AG09309 (cell line): Measurements from ENCODE around the gene DAP3.
A peak's percentile ranks its signal among the peaks of the same experiment; 100 is the strongest.
"Not testable (repeated sequence)": the region's sequence is repeated elsewhere in the genome, so short reads cannot be mapped to it uniquely, and the experiment has no call there.

Experiments
- DNase-seq: peaks from one replicate; pipeline ENCODE4 v3.0.0-alpha.2; 2010; ENCODE audit warnings: low read depth
- H3K4me3 ChIP-seq: 2 replicates; pipeline ENCODE4 v1.5.1; 2011; ENCODE audit warnings: mild to moderate bottlenecking, low read depth, low read length, moderate library complexity; ENCODE audit not compliant: control insufficient read depth
- TF ChIP-seq, protein P1 (sequence below): IDR thresholded peaks from 2 replicates; pipeline ENCODE4 v1.5.1; 2011; ENCODE audit warnings: mild to moderate bottlenecking, low read depth, low read length, inconsistent platforms; ENCODE audit not compliant: insufficient read depth, control insufficient read depth; ENCODE audit errors: missing control alignments

The DAP3 gene

DNA sequence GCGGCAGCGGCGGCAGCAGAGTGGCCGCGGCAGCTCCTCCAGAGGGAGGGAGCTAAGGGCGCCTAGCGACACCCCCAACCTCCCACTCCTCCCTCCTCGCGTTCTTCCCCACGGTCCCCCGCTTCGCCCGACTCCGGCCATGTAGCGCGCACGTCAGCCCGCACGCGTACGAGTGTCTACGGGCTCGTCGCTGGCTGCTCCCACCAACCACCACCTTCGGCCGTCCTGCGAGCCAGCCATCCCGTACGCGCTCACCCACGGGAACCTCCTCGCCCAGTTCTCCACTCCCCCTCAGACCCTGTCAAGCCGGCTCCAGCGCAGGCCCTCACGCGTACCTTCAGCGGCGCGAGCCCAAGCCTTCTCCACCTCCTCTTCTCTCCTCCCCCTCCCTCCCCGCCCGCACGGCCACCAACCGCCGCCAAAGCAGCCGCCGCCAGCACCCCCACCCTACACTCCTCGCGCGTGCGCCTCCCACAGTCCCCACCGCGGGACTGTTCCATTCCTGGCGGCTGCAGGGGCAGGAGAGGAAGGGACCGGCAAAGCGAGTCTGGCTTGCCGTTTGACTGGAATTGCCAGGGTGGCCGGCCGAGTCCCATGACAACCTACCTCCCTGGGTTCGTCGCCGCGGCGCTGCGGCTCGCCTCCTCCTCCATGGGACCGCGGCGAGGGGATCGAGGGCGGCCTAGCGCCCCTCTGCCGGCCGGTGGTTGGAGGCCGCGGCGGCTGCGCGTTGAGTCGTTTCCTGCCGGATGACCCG lies 389 bp upstream of the DAP3 start, which contains the start of gene YY1AP1:
YY1AP1 (minus strand) TSS at position 451 of the 757 bp plus-strand sequence. CDS start 8,338 bp downstream, outside the sequence.
- peak within 1 kb of the TSS; percentile 88 for H3K4me3 ChIP-seq
- TF ChIP-seq, protein P1, sequence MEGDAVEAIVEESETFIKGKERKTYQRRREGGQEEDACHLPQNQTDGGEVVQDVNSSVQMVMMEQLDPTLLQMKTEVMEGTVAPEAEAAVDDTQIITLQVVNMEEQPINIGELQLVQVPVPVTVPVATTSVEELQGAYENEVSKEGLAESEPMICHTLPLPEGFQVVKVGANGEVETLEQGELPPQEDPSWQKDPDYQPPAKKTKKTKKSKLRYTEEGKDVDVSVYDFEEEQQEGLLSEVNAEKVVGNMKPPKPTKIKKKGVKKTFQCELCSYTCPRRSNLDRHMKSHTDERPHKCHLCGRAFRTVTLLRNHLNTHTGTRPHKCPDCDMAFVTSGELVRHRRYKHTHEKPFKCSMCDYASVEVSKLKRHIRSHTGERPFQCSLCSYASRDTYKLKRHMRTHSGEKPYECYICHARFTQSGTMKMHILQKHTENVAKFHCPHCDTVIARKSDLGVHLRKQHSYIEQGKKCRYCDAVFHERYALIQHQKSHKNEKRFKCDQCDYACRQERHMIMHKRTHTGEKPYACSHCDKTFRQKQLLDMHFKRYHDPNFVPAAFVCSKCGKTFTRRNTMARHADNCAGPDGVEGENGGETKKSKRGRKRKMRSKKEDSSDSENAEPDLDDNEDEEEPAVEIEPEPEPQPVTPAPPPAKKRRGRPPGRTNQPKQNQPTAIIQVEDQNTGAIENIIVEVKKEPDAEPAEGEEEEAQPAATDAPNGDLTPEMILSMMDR = no peak
- DNase-seq = peak; percentile 45

DNA sequence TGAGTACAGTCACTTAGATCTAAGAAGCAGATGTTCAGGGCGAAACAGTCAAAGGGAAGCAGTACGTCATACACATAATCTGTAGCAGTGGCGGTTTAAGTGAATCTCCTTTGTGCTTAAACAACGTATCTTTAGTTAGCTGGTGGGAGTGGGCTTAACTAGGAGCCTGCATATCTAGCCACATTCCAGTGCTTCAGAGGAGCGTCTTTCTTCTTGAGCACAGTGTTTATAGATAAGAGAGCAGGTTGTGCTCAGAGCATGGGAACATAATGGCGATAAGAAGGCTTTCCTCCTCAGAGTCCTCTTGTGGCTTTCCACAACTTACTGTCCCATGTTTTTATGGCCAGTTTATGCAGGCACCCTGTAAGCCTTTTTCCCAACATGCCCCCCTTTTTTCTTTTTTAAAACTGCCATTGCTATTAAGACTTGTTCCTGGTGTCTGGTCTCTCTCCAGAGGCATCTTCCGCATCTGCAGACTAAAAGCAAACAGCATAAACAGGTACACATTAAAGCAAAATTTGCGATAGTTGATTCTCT lies 3.2 kb downstream of the DAP3 start:
- TF ChIP-seq, protein P1 = no peak
- no peak for DNase-seq
- no peak overlapping the region for H3K4me3 ChIP-seq

DNA sequence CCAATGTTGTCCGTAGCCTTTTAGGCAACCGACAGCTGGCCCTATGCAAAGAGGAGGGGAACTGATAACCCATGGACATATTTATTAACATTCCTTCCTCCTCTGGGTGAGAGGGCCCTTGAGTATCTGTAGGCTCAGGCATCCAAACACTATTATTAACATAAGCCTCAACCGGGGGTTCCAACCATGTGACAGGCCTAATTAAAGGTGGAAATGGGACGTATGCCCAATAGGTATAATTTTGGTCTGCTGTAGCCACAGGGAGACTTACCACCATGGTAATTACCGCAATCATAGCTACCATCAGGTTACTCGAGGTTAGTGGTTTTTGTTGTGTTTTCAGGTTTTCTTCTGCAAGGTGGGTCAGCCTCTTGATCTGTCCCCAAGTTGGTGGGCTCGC lies 5.3 kb downstream of the DAP3 start:
- TF ChIP-seq, protein P1 = no peak
- no peak for DNase-seq
- no peak overlapping the region for H3K4me3 ChIP-seq

DNA sequence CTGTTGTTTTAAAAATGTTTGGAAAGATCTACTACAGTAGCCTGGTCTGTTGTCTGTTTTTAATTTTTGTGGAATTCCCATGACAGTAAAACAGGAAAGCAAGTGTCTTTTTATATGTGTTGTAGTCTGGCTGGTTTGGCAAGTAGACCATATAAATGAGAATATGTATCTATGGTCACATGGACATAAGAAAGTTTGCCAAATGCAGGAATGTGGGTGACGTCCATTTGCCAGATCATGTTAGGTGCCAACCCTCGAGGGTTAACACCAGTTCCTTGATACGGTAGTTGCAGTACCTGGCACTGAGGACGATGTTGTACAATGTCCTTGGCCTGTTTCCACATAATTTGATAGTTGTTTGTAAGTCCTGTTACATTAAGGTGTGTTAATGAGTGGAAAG lies 6.2 kb downstream of the DAP3 start:
- DNase-seq = no peak
- TF ChIP-seq, protein P1 = no peak
- H3K4me3 ChIP-seq = no peak overlapping the region

DNA sequence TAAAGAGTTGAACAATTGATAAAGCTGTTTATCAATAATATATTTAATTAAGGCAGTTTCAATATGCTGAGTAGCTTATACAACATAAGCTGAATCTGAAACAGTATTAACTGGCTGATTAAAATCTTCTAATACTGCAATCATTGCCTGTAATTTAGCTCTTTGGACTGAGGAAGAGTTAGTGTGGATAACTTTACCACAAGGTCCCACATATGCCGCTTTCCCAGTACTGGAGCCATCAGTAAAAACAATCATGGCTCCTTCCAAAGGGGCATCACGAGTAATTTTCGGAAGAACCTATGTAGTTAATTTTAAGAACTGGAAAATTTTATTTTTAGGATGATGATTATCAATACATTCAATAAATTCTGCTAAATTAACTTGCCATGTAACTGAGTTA lies 6.7 kb downstream of the DAP3 start:
- TF ChIP-seq, protein P1 = no peak
- H3K4me3 ChIP-seq = no peak overlapping the region
- DNase-seq = no peak

DNA sequence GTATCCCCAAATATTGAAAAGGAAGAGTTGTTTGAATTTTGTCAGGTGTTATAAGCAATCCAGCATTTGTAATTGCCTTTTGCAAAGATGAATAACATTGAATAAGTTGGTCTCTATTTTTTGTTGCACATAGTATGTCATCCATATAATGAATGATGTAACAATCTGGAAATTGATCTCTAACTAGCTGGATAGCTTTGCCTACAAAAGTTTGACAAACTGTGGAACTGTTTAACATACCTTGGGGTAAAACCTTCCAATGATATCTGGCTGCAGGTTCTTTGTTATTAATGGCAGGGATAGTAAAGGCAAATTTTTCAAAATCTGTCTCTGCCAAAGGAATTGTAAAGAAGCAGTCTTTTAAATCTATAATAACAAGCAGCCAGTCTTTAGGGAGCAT lies 7.6 kb downstream of the DAP3 start:
- no peak overlapping the region for H3K4me3 ChIP-seq
- DNase-seq = no peak
- TF ChIP-seq, protein P1 = no peak

DNA sequence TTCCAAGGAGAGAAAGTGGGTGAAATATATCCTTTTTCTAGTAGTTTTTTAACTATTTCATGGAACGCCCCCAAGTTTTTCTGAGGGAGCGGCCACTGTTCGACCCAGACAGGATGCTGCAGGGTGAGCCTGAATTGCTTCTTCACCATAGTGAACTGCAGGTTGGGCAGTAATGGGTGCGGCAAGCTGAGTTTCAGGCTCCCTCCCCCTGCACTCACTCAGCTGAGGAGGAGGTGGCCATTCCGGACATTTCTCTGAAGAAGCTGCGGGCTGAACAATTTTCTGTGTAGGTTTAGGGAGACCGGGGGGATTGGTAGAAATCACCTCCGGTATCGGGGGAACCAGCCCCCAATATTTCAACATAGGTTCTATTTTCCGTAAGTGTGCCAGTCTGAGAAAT lies 8.2 kb downstream of the DAP3 start:
- DNase-seq = no peak
- TF ChIP-seq, protein P1 = no peak
- H3K4me3 ChIP-seq = no peak overlapping the region

DNA sequence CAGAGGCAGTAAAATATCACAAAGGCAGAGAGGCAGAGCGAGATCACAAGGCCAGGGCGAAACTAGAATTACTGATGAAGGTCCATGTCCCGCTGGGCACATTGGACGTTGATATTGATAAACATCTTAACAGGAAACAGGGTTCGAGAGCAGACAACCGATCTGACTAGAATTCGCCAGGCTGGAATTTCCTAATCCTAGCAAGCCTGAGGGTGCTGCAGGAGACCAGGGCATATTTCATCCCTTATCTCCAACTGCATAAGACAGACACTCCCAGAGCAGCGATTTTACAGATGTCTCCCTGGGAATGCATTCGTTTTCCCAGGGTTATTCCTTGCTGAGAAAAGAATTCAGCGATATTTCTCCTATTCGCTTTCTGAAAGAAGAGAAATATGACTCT lies 8.7 kb downstream of the DAP3 start:
- DNase-seq, H3K4me3 ChIP-seq: not testable (repeated sequence)
